T-helper 9 cell (primary cell): Measurements from ENCODE around the gene PLEKHA8.

Source experiments
- DNase-seq: peaks from one replicate; pipeline ENCODE4 v3.0.0-alpha.2; 2020

PLEKHA8 gene

GRCh38 chr7:30147785-30148184, 119.6 kb downstream of the PLEKHA8 start:
- no peak for DNase-seq

DNA sequence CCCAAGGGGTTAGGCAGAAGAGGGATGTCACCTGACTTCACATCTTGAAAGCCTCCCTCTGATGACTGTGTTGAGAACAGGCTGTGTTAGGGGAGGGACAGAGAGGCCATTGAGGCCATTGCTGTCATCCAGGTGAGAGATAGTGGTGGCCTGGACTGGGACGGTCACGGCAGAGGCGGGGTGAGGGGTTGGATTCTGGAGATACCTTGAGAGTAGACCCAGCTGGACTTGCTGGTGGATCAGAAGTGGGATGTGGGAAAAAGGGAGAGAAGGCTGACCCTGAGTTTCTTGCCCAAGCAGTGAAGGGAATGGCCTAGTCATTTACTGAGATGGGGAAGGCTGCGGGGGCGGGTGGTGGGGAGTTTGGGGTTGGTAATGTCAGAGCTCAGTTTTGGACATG, 120.2 kb downstream of the PLEKHA8 start:
- no peak for DNase-seq

DNA sequence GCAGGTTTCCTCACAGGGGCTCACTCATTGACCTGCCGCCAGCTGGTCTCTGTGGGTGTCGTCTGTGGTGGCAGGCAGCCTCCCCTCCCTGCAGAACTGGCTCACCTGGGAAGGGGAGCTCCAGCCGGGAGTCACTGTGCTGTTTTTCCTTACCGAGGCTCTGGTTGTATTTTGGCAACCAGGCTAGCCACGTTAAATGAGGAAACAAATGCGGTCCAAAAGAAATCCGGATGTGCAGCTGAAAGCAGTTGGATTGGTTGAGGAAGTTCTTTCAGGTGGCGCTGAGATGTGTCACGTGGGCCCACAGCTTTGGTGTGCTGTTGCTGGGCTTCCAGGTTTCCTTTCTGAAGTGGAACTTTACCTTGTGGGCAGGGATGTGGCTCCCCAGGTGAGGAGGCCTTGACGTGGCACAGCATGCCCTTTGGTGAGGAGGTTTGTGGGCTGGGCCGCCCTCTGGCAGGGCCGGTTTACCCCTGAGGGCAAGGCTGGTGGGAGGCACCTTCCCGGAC, 120.8 kb downstream of the PLEKHA8 start:
- no peak for DNase-seq

GRCh38 chr7:30149640-30150272, 121.5 kb downstream of the PLEKHA8 start:
- DNase-seq: no peak

DNA sequence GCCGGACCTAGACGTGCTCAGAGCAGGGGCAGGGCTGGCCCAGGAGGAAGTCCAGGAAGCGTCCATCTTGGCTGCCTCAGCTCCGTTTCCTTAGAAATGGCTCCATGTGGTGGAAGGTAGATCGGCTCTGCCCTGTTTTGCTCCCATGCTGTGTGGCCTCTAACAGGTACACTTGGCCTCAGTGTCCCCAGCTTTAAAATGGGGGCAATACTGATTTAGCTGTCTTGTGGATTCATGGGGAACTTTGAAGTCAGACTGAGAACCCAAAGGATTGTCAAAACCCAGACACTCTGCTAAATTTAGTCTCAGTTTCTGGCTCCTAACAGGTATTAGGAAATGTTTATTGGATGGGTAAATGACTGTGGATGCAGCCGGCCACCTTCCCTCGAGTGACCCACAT, 122.5 kb downstream of the PLEKHA8 start:
- DNase-seq: no peak

- DNase-seq: no peak
Observed at GRCh38 chr7:30154111-30154587, 125.9 kb downstream of the PLEKHA8 start.

DNA sequence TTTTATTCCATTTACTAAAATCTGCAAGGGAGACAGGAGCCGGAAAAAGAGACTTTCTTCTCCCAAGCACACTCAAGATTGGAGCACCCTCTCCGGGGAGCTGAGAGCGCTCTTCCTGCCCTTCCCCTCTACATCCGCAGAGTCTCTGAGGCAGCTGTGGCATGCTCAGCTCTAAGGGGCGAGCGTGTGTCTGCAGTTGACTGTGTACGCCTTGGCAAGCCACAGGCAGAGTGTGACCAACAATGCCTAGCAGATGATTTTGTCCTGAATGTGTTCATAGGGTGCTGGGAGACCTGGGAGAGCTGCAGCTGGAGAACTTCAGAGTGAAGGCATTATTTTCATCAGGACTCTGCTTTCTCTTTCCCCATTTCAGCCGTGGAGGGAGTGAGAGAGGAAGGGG, 127.3 kb downstream of the PLEKHA8 start:
- no peak for DNase-seq

GRCh38 chr7:30157204-30157603, 129.0 kb downstream of the PLEKHA8 start:
- no peak for DNase-seq

DNA sequence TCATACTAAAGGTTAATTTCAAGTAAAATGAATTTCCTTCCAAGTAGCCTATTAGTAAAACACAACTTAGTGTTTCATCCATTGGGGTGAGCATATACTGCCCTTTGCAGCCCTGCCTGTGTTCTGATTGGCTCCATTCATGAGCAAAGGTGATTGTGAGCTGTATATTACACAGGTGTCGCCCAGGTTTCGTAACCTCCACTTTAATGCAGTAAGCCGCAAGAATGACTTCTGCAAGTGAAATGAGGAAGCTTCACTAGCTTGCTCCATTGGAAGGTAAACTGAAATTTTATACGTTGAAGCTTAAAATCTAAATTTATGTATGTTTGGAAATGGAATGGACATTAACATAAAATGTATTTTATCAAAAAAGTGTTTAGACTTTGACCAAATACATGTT, 131.0 kb downstream of the PLEKHA8 start:
- no peak for DNase-seq

GRCh38 chr7:30159698-30160143, 131.5 kb downstream of the PLEKHA8 start:
- no peak for DNase-seq

DNA sequence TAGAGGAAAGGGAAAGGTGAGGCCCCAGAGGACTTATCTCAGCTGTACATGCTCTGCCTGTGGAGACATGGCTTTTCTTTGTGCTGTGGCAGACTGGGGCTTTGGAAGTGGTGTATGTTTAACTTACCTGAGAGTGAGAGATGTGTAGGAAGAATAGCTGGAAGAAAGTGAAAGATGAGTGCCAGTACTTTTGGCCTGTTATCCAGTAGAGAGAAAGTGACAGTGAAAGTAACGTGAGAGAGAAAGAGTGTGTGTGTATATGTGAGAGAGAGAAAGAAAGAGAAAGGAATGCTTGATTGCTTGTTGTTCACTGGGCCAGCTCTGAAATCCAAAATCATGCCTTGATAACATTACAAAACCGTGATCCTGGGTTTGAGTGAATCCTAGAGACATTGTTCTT, 132.1 kb downstream of the PLEKHA8 start:
- no peak for DNase-seq

DNA sequence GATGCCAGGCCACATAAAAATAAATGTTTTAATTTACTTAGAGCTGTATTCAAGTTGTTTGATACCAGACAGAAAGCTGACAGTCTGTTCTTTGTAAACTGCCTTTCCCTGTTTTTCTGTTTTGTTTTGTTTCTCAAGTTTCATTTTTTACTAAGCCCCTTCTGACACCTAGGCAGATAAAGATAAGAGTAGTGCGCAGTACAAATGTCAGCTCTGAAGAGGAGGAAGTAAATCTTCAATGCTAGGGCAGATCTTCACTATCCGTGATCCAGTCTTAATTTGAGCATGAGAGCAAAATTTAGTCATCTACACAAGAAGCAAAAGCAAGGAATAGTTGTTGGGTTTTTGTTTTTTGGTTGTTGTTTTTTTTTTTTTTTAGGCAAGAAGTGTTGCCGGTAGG, 133.9 kb downstream of the PLEKHA8 start:
- no peak for DNase-seq

DNA sequence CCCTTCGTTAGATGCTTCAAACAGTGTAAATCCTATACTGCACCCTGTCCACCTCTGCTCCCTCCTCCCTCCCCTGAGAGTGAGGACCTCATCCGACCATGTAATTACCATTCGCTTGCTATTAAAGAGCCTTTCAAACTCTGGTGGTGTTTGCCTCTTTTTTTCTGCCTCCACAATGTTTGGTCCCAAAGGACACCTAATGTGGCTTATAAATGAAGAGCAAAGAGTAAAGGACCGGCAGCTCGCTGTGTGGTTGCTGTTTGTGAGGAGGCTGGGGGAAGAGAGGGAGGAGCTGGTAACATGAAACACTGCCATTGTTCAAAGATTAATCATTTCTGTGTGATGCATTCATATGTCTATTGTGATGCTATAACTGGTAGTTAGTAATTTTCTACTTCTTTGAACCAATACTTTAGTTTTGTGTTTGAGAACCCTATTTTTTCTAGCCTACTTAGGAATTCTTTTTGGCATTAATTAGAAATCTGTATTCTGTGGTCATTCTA, 134.5 kb downstream of the PLEKHA8 start:
- no peak for DNase-seq

DNA sequence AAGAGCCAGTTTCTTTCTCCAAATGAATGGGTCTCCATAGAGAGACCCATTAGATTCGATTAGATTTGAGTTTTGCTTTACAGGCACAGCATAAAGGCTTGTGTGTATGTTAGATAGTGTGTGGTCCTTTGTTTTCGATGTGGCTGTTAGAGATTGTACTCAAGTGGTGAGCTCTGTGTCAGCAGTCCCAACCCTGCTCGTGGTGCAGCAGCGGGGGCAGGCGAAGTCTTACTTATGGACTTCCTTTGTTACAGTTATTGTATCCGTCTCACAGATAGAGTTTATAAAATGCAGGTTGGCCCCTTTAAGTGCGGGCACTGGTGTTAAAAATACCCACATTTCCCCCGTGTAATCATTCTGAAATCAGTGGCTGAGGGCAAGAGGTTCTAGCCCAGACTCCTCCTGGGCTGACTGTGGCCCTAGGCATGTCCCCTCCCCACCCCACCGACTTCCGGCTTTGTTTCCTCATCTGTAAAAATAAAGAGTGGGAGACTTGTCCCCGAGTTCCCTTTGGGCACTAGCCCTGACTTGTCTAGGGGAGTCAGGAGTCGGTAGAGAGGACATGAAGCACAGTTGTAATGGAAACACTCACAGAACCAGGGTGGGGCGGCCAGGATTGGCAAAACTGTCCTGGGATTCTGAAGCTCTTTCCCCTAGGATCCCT, 135.2 kb downstream of the PLEKHA8 start:
- DNase-seq: no peak

DNA sequence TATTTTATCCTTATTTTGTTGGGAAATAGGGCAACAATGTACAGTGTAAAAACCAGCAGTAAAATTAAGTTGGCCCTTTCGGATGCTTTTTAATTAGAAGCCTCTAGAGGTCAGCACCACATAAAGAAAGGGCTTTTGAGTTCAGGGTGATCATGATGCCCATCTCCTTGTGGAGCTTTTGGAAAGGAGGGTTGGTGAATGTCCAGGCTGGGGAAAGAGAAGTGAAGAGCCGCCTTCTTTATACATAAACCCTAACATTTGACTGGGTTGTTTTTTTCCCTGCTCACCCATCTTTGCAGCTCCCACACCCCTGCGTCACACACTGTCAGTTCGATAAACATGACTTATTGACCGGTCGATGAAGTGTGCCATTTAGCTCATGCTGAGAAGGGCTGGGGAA, 136.4 kb downstream of the PLEKHA8 start:
- no peak for DNase-seq

DNA sequence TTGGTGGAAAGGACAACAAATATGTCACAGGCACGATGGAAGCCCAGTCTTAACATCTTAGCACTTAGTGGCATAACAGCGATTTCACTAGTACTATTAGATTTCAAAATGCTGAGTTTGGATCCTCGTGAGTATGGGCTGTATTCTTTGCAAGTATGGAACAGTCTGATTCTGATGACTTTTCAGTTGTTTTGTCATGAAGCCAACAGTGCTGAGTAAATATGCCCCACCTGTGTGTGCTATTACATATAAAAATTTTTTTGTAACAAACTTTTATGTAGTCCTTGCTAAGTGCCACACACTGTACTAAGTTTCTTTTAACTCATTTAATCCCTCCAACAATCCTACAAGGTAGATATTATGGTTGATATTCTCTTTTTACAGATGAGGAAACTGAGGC, 137.4 kb downstream of the PLEKHA8 start:
- DNase-seq: no peak

DNA sequence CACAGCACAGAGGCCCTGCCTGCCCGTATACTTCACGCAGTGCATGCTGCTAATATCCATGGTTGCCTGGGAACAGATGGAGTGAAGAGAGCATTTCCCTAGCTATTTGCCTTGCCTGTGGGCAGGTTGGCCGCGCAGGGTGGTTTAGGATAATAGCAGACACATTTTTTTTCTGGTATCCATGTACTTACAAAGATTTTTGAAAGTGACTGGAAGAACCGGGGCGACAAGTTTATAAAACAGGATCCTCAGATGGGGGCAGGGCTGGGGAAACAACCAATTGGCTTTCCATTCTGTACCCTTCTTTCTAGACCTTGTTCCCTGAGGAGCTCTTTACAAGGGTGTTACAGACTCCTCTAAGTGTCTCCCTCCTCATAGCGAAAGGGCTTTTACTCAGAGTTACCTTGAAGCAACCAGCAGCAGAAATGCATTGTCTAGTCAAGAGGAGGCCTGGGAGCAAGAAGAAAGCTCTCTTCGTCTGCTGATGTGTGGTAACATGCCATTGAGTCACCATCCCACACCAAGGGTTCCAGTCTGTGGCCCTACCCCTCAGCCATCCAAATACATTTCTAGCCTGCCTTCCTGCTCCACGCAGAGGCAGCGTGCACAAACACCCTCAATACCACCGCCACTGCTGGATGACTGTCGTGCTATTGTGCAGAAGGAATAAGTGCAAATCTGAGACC, 138.1 kb downstream of the PLEKHA8 start:
- no peak for DNase-seq

DNA sequence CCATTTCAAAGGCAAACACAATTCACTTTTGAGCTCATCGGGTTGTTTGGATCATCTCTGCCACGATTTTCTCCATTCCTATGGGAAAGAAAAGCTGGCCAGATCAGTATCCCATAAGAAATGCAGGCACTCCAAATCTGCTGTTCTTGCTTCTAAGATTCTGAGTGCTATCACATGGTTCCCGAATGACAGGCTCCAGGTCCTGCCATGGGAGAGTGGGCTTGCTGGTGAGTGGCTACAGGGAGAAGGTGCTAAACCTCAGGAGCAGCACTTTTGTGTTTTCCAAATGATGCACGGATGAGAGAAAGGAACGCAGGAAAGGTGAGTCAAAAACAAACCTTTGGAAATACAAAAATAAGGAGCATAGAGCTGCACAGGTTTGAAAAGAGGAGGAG, 138.6 kb downstream of the PLEKHA8 start:
- no peak for DNase-seq

- no peak for DNase-seq
Observed at GRCh38 chr7:30167901-30168300, 139.7 kb downstream of the PLEKHA8 start.

DNA sequence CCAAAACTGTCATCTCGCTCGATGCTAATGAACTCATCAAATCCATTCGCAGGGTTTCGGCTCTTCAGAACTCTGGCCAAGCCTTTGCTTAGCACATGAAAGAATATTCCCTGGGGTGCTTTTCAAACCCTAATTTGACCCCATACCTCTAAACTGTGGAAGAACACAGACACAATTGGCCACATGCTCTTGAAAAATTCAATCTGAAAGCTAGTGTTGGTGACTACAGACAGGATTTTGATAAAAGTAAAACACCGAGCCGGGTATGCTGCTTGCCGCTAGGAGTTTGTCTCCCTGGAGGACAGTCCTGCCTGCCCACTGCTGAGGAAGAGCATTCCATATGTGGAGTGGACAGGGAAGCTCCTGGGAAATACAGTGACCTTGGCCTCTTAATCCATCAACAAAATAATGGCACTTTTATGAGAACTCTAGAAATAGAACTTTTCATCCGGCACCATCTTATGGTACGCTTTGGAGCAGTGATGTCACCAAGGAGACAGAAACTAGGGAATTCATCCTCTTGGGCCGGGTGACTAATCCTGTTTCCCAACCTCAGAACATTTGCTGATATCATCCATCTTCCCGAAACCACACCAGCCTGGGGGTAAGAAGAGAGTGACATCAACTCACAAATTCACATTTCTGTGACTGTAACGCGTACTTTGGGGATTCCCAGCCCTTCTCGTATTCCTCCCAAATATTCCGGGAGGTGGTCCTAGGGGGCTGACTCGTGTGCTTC, 140.8 kb downstream of the PLEKHA8 start:
- DNase-seq: no peak

- DNase-seq: no peak
Observed at GRCh38 chr7:30169579-30169978, 141.4 kb downstream of the PLEKHA8 start.

GRCh38 chr7:30170476-30171205, 142.4 kb downstream of the PLEKHA8 start:
- no peak for DNase-seq
